Activated naive CD8-positive, alpha-beta T cell treated with anti-CD3 and anti-CD28 coated beads, Interleukin-2, amount 50 U/mL, for 16 hours (primary cell): ENCODE results near the gene CREBBP.
"Not testable (repeated sequence)": the region's sequence is repeated elsewhere in the genome, so short reads cannot be mapped to it uniquely, and the experiment has no call there.

Experiments
- DNase-seq: peaks from one replicate; pipeline ENCODE4 v3.0.0-alpha.2; 2020; ENCODE audit warnings: low read depth, low spot score

The CREBBP gene

GRCh38 chr16:3715430-3715829 is 165.1 kb downstream of the CREBBP start:
- no peak for DNase-seq

GRCh38 chr16:3714378-3714777 is 166.1 kb downstream of the CREBBP start:
- not testable (repeated sequence) for DNase-seq

GRCh38 chr16:3713587-3714242 is 166.8 kb downstream of the CREBBP start:
- no peak for DNase-seq

- no peak for DNase-seq
Measured at GRCh38 chr16:3712861-3713372, 167.6 kb downstream of the CREBBP start.

- DNase-seq = no peak
Measured at GRCh38 chr16:3706253-3707012, 174.1 kb downstream of the CREBBP start.

- no peak for DNase-seq
Measured at GRCh38 chr16:3702082-3702481, 178.4 kb downstream of the CREBBP start.

GRCh38 chr16:3701531-3701930 is 179.0 kb downstream of the CREBBP start:
- no peak for DNase-seq

GRCh38 chr16:3698941-3699340 is 181.6 kb downstream of the CREBBP start:
- DNase-seq = no peak

GRCh38 chr16:3696425-3697218 is 183.9 kb downstream of the CREBBP start:
- DNase-seq = no peak

- DNase-seq = no peak
Measured at GRCh38 chr16:3695610-3696369, 184.7 kb downstream of the CREBBP start.

GRCh38 chr16:3694051-3694450 is 186.5 kb downstream of the CREBBP start:
- DNase-seq = no peak

GRCh38 chr16:3691761-3692160 is 188.8 kb downstream of the CREBBP start:
- no peak for DNase-seq

- DNase-seq = no peak
Measured at GRCh38 chr16:3690980-3691720, 189.4 kb downstream of the CREBBP start.

GRCh38 chr16:3690470-3690928 is 190.0 kb downstream of the CREBBP start:
- peak; percentile 65 for DNase-seq

GRCh38 chr16:3689731-3690130 is 190.8 kb downstream of the CREBBP start:
- DNase-seq = no peak

- DNase-seq = no peak
Measured at GRCh38 chr16:3687792-3688191, 192.7 kb downstream of the CREBBP start.

- no peak for DNase-seq
Measured at GRCh38 chr16:3687021-3687420, 193.5 kb downstream of the CREBBP start.

GRCh38 chr16:3681206-3681605 is 199.3 kb downstream of the CREBBP start:
- DNase-seq = no peak

- no peak for DNase-seq
Measured at GRCh38 chr16:3677994-3678393, 202.5 kb downstream of the CREBBP start.

- DNase-seq = no peak
Measured at GRCh38 chr16:3675601-3676130, 204.8 kb downstream of the CREBBP start.
